NCI-H226 (cell line): Measurements from ENCODE around the gene TBC1D2B.
"Not testable (repeated sequence)": the region's sequence is repeated elsewhere in the genome, so short reads cannot be mapped to it uniquely, and the experiment has no call there.

ENCODE experiments used
- DNase-seq: peaks from one replicate; pipeline ENCODE4 v3.0.0-alpha.2; 2015

TBC1D2B gene

DNA sequence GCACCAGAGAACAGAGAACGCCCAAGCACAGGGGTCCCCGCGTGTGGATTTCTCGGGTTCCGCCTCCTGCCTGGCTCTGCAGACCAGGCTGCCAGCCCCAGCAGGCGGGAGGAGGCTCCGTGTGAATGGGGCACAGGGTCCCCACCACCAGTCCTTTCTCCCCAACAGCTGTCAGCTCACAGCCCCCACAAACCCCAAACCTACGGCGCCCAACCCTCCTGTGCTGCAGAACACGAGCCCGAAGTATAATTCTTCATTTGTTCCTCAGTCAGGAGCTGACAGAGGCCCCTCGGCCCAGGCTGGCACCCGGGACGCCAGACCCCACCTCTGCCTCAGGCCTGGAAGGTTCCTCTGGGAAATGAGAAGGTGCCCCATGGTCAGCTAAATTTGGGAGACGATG lies 78.0 kb downstream of the TBC1D2B start:
- DNase-seq, result no peak

DNA sequence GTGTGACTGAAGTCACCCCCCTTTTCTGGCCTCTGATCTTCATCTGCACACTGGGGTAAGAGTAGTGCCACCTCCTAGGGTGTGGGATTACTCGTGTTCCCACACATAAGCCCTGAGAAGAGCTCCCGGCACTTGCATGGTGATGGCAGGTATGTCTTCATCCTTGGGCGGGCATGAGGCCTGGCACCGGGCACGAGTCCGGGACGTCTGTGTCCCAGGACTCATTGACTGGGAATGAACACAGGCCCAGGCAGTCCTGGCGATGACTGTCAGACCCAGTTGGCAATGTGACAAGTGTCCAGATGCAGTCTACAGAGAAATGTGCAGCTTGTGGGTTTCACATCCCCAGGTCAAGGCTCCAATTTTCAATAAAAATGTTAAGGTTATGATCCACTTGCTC lies 78.9 kb downstream of the TBC1D2B start:
- no peak for DNase-seq

DNA sequence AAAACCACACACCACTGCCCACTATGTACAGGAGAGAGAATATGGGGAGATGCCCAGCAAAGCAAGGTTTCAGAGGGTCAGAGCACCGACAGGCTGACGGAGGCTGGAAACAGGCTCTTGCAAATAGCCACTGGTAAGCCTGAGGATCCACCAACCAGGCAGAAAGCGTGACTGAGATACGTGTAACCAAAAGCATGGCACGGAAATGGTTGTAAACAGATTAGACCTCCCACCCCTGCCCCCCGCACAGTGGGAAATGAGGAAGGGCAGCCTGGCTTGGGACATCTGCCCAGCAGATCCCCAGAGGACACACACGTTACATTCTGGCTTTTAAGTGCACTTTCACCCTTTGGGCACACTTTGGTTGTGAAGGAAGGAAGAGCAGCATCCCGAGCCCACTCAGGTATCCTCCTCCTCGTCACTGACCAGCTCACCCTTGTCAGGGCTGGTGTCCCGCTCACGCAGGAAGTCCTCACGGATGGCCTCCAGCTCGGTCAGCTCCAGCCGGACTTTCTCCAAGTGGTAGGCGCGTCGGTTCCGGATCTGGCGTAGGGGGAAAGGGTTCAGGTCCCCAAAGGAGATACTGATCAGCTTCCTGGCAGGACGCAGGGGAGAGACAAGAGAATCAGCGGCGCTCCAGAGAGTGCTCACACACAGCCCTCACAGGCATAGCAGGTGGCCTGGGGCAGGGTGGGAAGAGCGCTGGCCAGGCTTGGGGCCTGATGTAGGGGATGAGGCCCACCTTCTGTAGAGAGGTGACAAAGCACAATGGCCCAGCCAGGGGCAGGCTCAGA lies 79.6 kb downstream of the TBC1D2B start:
- DNase-seq, result not testable (repeated sequence)

DNA sequence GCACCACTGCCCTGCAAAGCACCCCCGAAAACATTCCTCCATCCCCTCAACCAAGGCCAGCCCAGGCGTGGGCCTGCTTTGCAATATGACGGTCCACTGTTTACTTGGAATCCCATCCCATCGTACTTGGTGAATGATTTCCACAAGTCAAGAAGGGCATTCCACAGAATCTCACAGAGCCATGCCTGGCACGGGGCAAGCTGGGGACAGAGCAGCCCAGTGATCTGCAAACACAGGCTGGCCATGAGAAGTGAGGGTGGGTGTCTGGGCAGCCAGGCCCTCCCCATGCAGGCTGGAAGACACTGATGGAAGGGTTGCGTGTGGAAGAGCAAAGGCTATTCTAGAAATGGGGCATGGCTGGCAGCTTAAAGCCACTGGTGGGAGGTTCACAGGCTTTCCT lies 80.3 kb downstream of the TBC1D2B start:
- DNase-seq, result not testable (repeated sequence)

DNA sequence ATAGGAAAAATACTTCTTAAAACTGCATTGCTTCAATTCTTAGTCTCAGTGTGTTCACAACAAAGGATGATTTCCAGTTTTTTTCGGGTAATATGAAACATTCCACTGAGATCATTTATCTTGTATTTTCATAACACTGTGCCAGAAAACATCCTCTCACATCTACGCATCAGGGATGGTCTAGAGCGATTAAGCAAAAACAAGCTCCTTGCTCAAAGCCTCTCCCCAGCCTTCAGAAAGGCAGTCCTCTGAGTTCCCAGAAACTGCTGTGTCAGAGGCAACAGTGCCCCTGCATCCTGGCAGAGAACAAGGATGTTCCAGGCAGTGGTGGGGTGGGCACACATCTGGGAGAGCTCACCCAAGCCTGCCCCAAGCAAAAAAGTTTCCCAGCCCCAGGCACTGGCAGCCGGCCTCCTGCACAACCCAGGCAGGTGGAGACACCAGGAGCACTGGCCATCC lies 80.8 kb downstream of the TBC1D2B start:
- DNase-seq, result not testable (repeated sequence)

DNA sequence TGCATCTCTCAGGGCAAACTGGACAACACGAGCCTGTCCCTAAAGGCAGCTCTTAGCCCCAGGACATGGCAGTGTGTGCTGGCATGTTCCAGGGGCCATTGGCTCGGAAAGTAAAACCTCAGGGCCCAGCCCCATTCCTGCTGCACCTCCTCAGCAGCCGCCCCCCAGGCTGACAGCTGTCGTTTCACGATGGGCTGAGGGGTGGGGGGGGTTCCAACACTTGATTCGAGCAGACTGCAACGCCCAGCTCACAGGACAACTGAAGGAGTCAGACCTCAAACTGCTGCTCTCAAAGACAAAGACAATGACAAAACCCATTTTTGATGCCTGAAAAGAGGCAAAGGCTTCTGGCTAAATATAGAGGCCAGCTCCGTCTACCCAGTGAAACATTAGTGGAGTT lies 81.3 kb downstream of the TBC1D2B start:
- not testable (repeated sequence) for DNase-seq

DNA sequence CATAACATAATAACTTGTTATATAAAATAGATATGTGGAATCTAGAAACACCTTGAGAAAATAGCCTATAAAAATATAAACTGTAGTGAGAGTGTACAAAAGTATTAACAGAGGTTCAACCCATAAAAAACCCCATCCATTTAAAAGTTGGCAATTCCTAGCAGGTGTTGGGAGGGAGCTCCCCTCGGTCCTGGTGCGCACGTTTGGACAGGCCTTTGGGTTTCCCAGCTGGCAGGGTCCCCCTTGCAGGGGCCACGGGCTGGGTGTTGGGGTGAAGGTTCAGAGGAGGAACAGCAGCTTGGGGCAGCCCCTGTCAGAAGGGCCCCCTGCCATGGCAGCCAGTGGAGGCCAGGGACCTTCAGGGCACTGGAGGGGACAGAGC lies 82.0 kb downstream of the TBC1D2B start:
- not testable (repeated sequence) for DNase-seq

DNA sequence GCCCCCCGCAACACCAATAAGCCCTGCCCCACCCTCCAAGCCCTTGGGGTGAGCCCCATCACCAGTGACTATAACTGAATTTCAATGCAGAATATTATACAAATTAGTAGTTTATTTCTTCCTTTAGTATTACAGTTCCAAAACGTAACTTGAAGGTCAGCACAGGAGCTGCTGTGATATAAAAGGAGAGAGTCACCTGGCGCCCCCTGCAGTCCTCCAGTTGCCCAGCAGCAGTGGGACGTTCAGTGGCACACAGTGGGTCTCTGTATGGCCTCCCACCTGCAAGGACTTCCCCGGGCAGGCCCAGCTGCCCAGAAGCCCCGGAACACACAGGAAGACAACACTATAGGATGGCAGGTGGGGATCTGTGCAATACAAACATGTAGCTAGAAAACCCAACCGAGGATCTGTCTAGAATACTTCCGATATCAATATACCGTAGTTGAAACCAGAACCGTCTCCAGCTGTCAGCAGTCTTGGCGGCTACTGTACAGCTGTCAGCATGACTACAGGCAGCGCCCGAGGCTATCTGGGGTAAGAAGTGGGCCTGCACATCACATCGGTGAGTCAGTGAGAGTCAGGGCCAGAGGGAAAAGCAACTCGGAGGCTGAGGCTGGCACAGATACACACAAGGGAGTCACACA lies 82.5 kb downstream of the TBC1D2B start:
- DNase-seq, result peak; percentile 97

DNA sequence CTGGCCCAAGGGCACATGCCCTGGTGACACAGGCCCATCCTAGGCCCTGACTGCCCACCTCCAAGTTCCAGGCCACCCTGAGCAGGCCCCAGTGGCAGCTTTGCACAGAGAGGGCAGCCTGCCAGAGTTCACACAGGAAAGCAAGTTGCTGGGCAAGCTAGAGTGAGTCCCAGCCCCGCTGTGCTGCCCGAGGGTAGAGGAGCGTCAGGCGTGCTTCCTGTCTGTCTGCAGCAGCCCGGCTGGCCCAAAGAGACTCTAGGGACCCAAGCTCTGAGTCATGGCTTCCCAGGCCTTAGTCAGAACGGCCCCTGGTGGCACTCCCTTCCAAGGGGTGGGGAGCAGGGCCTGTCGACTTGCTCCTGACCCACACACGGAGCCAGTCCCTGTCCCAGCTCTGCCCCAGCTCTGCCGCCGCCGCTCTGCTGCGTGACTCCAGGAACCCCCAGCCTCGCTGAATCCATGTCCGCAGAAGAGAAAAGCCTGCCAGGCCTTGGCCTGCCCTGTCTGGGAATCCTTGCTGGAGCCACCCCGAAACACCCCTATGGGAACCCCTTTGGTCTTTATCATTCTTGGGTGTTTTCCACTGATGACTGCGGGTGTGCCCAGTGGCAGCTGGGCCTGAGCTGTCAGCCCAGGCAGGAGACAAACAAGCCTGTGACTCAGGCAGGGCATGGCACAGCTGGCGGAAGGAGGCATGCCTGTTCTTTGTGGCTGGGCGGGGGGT lies 83.4 kb downstream of the TBC1D2B start:
- peak; percentile 95 for DNase-seq

DNA sequence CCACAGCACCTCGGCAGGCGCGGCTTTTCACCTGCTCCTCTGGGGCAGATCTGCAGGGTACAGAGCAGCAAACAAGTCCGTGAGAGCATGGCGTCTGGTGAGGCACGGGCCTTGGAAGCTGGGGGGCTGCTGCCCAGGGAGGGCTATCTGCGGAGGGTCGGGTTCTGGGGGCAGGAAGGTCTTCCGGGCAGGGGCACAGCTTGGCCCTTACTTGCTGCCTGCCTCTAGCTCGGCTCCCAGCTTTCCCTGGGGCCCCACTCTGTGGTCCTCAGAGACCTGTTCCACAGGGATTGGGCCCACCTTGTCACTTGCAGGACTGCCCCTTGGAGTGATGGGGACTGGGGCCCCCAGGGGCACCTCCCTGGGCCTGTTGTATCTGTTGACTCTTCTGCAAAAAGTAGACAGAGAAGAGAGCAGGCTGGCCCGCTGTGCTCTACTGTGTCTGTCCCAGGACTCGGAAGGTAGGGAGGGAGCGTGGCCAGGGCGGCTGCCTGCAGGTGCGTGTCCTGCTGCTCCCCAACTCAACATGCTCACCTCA lies 84.1 kb downstream of the TBC1D2B start:
- DNase-seq, result no peak

DNA sequence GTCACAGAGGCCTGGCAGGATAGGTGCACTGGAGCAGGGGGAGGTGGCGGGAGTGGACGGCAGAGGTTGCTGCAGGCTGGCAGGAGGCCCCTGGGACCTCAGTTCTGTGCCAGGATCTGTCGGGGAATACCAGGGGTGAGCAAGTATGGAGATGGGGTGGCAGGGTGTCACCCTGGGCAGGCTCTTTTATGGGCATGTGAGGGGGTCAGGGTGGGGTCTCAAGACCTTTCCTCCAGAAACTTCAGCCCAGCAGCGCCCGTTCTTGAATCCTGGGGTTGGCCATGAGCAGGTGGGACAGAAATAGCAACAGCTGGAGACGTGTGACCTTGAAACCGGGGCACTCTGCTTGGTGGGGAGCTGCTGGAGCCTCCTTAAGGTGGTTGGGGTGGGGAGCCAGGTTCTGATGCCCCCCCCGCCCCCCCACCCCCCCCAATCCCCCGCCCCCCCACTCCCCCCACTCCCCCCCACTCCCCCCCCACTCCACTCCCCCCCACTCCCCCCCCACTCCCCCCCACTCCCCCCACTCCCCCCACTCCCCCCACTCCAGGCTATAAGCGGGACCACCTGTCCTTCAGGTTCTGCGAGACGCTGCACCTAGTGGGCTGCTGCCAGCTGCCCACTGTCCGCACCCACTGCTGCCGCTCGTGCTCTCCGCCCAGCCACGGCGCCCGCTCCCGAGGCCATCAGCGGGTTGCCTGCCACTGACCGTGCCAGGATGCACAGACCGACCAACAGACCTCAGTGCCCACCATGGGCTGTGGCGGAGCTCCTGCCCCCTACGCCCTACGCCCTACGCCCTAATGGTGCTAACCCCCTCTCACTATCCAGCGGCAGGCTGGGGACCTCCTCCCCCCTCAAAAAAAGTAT lies 84.9 kb downstream of the TBC1D2B start:
- no peak for DNase-seq

DNA sequence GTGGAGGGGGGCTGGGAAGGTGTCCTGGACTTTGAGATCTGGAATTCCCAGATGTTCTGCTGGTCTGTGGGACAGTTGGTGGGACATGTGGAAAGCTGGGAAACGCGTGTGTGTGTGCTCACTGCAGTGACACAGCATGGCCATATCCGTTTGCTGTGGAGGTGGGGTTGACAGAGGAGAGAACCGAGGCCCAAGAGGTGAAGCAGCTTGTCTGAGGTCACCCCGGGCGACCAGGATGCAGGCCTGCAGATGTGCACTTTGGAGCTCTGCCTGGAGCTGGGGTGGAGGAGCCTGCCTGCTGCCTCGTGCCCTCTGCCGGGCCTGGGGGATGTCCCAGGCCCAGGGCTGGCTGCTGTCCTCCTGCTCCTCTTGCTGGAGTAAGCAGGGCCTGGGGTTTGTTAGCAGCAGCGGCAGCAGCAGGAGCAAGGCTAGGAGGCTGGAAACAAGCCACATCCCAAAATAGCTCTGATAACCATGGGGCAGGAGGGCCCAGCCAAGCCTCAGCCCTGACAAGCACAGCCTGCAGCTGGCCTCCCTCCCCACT lies 85.8 kb downstream of the TBC1D2B start:
- not testable (repeated sequence) for DNase-seq

DNA sequence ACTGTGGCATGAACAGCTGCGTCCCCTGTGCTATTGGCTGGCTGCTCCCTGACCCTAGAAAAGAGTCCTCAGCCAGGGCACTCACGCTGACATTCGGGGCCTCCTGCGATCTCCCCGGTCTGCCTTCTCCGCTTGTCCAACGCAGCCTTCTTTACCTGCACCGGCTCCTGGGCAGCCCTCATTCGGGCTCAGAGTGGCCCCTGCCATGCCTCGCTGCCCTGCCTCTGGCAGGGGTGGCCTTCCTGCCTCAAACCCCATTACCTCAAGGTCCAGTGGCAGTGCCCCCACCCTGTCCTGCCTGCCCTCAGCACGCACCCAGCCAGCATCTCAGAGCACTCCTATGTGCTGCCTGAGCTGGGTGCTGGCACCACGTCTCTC lies 86.5 kb downstream of the TBC1D2B start:
- no peak for DNase-seq

DNA sequence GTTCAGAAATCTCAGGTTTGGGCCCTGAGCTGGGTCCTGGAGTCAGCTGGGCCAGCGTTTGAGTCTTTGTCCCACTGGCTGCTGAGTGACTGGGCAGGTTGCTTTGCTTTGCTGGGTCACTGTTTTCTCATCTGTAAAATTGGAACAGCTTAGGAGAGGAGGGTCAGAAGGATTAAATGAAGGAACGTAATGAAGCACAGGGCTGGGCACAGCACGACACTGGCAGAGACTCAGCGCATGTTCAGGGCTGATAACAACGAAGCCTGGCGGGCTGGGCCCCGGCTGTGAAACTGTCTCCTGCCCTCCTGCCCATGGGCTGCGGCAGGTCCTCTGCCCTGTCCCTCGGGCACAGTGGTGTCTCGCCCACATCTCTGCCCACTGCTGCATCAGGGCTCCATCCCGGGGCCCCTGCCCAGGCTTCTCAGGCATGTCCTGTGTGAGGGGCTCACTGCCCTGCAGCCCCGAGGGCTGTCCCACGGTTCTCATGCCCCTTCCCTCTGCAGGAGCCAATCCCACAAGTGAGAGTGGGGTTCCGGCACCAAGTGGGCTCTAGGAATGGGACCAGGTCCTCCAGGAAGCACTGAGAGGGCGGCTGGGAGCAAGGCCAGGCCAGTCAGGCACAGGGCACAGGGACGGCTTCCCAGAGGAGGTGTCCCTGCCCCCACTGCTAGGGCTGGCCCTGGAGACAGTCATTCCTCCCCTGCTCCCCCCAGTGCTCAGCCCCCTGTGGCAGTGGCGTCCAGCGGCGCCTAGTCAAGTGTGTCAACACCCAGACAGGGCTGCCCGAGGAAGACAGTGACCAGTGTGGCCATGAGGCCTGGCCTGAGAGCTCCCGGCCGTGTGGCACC lies 88.0 kb downstream of the TBC1D2B start:
- DNase-seq, result no peak

DNA sequence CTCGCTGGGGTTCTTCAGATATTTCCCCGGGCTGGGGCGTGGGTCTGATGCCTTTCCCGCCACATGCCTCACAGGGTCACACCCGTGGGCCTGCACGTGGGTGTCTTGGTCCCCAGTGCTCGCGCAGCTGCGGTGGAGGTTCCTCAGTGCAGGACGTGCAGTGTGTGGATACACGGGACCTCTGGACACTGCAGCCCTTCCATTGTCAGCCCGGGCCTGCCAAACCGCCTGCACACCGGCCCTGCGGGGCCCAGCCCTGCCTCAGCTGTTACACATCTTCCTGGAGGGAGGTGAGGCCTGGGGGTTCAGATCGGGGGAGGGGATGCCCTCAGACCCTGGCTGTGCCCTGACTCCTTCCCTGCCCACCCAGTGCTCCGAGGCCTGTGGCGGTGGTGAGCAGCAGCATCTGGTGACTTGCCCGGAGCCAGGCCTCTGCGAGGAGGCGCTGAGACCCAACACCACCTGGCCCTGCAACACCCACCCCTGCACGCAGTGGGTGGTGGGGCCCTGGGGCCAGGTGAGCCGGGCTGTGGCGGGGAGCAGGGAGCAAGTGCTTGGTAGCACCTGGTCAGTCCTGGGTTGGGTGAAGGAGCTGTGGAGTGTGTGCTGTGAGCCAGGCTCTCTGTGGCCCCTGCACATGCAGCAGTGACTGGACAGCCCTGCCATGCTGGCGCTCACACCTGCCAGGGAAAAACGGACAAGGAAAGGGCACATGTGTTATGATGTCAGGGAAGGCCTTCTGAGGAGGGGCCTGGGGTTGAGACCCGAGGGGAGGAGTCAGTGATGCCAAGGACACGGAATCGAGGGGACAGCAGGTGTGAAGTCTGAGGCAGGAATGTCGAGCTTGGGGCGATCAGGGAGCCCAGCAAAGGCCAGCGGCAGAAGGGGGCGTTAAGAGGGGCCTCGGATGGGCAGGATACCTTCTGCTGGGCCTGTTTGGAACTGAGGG lies 88.9 kb downstream of the TBC1D2B start:
- no peak for DNase-seq

DNA sequence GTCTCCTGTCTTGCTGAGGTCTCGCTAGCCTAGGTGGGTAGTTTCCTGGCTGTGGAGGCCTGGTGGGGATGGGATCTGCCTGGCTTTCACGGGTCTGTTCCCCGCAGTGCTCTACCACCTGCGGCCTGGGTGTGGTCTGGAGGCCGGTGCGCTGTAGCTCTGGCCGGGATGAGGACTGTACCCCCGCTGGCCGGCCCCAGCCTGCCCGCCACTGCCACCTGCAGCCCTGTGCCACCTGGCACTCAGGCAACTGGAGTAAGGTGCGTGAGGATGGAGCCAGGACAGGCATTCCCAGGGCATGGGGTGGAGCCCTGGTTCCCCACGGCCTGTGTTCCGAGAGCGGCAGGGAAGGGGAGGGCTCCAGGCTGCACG lies 89.8 kb downstream of the TBC1D2B start:
- not testable (repeated sequence) for DNase-seq

DNA sequence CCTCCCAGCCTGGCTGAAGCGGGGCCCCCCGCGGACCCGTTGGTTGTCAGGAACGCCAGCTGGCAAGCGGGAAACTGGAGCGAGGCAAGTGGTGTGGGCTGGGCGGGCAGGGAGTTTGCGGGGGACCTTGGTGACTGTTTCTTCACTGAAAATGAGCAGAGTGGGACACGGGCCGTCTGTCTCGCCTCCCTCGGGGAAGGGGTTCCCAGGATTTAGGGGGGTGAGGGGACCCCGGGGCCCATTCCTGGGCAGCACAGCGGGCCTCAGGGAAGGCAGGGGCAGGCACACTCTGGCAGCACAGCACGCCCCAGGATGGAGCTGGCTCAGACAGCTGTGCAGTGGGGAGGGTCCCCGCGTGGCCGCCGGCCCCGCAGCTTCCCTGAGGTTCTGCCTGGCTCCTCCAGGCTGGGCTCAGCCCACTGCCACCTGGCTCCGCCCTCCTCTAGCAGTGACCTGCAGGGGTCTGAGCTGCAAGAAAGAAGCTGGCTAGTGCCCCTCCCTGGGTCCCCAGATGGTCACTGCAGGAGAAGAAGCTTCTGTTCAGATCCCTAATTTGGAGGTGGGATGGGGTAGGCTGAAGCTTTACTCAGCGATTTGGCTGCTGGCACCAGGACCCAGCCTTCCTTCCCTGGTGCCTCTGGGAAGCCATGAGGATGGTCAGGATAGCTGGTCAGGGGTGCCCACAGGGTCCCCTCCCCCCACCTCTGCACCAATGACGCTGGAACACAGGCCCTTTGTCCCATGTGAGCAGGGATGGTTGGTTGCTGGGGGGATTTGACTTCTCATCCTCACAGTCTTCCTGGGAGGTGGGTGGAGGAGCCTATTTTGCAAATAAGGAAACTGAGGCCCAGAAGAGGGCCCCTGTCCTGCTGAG lies 90.4 kb downstream of the TBC1D2B start:
- no peak for DNase-seq

DNA sequence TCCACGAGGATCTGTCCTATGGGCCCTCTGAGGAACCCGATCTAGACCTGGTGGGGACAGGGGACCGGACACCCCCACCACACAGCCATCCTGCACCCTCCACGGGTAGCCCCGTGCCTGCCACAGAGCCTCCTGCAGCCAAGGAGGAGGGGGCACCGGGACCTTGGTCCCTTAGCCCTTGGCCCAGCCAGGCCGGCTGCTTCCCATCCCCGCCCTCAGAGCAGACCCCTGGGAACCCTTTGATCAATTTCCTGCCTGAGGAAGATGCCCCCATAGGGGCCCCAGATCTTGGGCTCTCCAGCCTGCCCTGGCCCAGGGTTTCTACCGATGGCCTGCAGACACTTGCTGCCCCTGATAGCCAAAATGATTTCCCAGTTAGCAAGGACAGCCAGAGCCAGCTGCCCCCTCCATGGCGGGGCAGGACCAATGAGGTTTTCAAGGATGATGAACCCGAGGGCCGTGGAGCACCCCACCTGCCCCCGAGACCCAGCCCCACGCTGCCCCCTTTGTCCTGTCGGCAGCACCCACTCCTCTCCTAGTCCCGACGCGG lies 91.5 kb downstream of the TBC1D2B start:
- DNase-seq, result no peak
